Kidney tubule cell (primary cell): ENCODE data around the gene DYNLT2.
A peak's percentile ranks its signal among the peaks of the same experiment; 100 is the strongest.
"Not testable (repeated sequence)": the region's sequence is repeated elsewhere in the genome, so short reads cannot be mapped to it uniquely, and the experiment has no call there.

Source experiments
- DNase-seq: peaks from one replicate; pipeline ENCODE4 v3.0.0-alpha.2; 2018; ENCODE audit warnings: low spot score

Gene DYNLT2

DNA sequence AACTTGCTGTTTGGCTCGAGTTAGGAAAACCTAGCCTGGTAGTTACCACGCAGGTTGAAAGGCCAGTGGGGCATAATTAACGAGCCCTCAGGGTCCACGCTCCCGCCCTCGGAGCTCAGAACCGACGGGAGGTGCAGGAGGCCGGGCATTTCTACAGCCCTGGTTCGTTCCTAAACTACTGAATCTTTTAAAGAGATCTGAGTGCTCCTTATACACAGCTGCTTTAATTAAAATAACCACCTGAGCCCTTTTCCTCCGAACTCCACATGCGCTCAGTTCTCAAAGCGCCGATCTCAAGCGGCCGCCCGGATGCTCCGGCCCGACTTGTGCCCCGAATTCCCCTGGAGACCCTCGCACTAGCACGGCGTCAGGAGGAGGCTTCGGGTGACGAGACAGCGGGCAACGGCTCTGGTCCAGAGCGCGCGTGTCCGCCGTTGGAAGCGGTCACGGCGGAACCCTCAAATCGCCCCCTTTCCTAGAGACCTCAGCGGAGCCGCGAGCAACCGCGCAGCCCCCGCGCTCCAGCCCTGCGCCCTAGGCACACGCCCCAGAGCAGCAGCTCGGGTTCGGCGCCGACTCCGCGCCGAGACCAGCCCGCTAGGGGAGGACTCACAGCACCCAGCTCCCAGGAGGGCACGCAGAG lies 49.9 kb downstream of the DYNLT2 start:
- DNase-seq: no peak

- peak; percentile 22 for DNase-seq
Observed at GRCh38 chr6:169700296-169700695, 51.1 kb downstream of the DYNLT2 start.

GRCh38 chr6:169697115-169697514 lies 54.3 kb downstream of the DYNLT2 start:
- not testable (repeated sequence) for DNase-seq

DNA sequence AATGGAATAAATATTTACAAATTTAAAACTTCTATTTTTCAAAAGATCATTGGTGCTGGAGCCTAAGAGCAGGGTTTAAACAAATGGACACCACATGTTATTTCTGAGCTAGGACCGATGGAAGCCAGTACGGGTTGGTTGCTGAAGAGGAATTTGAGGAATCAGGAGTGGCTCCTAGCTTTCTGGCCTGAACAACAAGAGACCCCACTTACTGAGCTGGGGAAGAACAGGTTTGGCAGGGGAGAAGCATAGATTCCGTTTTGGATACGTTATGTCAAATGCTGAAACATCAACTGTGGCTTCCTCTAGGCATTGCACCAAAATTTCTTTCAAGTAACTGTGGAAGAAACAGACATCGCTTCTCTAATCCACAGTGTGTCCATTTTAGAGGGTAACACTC lies 56.2 kb downstream of the DYNLT2 start:
- DNase-seq: no peak

DNA sequence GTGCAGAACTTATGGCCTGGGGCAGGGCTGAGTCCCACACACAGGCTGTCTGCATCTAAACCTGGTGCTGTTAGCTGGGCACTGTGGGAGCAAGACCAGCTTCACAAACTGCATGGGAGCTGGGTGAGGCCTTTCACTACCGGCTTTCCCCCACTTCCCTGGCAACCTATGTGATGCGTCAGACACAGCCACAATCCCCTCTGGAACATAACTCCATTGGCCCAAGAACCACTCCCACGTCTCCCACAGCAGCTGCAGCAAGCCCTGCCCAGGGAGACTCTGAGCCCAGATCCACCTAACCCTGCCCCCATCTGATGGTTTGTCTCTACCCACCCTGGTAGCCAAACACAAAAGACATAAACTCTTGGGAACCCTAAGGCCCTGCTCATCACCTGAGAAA lies 58.9 kb downstream of the DYNLT2 start:
- DNase-seq: no peak

GRCh38 chr6:169691260-169691659 lies 60.1 kb downstream of the DYNLT2 start:
- no peak for DNase-seq
